ENCODE measurements around the gene OR56B1. TPM values are rescaled to one million over a fixed set of nuclear protein-coding genes. Genes with fewer than 3 reads are reported as not detected.

OR56B1 gene
- total RNA-seq, 1 donor from 2014 or later: not detected

- H3K36me3 Mint-ChIP-seq (ENCODE audit: low read depth): no peaks in the 10 kb centered on the region
- no peaks in the 10 kb centered on the region for H3K4me1 Mint-ChIP-seq (ENCODE audit: low read depth)
- TF ChIP-seq CTCF (IDR thresholded peaks at IDR 0.05): no peak
- H3K27ac Mint-ChIP-seq (ENCODE audit: unreplicated experiment): no peak within 1 kb of the TSS
- H3K9me3 Mint-ChIP-seq (ENCODE audit: low read depth): no peaks in the 10 kb centered on the region
- no peak for DNase-seq (ENCODE audit: low spot score)
- H3K27me3 Mint-ChIP-seq (ENCODE audit: low read depth): peaks cover 46% of the 10 kb centered on the region
- H3K4me3 Mint-ChIP-seq (ENCODE audit: unreplicated experiment): no peak within 1 kb of the TSS
These were observed 17.7 kb downstream of the OR56B1 start, which contains the start of gene OR52N4 for GRCh38 chr11:5753943-5754342. Gene OR52N4, plus strand, starts transcription at chr11:5754243. Its CDS starts 498 bp downstream, at chr11:5754741.

DNA sequence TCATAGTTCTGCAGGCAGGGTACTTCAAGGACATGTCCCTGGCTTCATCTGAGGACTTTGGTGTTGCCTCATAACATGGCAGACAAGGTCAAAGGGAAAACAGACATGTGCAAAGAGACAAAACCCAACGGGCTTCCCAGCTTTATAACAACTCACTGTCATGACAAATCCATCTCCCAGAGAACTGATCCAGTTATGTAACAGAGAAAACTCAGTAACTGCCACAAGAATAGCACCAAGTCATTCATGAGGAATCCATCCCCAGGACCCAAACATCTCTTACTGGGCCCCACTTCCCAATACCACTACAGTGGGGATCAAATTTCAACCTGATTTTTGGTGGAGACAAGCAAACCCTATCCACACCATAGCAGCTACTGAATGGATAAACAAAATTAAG is 30.8 kb downstream of the OR56B1 start:
- TF ChIP-seq CTCF (IDR thresholded peaks at IDR 0.05): no peak
- Mint-ChIP-seq H3K4me1 (ENCODE audit: low read depth) (no peaks in the 10 kb centered on the region), H3K27me3 (ENCODE audit: low read depth) (peaks cover 4% of the 10 kb centered on the region), H3K36me3 (ENCODE audit: low read depth) (no peaks in the 10 kb centered on the region), H3K4me3 (ENCODE audit: unreplicated experiment) (no peak overlapping the region), H3K9me3 (ENCODE audit: low read depth) (no peaks in the 10 kb centered on the region), H3K27ac (ENCODE audit: unreplicated experiment) (no peak overlapping the region)
- DNase-seq (ENCODE audit: low spot score): no peak

DNA sequence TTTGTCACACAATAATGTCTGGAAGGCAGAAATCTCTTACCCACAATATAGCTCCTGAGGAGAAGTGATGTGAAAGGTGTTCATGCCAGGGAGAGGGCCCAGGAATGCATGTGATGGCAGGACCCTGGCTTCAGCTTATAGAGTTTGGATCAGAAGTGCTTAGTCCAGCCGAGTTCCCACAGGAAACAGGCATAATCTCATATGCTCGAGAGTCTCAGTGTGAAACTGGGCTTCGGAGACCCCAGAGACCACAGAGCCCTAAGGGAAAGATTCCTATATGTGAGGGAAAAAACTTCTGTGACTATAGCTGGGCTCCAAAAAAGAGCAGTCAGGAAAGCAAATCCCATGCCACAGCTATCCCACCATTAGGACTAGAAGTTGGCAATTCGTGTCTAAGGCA is 47.0 kb downstream of the OR56B1 start, which contains the start of gene OR52N5:
OR52N5 (minus strand) TSS at position 101 of the 400 bp plus-strand sequence. CDS start 4,721 bp downstream, outside the sequence.
- Mint-ChIP-seq H3K9me3 (ENCODE audit: low read depth) (peaks cover 3% of the 10 kb centered on the region), H3K4me1 (ENCODE audit: low read depth) (no peaks in the 10 kb centered on the region), H3K27ac (ENCODE audit: unreplicated experiment) (no peak within 1 kb of the TSS), H3K27me3 (ENCODE audit: low read depth) (peaks cover 10% of the 10 kb centered on the region), H3K36me3 (ENCODE audit: low read depth) (no peaks in the 10 kb centered on the region), H3K4me3 (ENCODE audit: unreplicated experiment) (no peak within 1 kb of the TSS)
- DNase-seq (ENCODE audit: low spot score): no peak
- TF ChIP-seq CTCF (IDR thresholded peaks at IDR 0.05): no peak

Other genes starting within 250 kb of the OR56B1 start
- gene OR52D1, start 247.8 kb upstream of the OR56B1 start, total RNA-seq: not detected in 3 replicates
- gene UBQLN3, start 226.5 kb upstream of the OR56B1 start, total RNA-seq: 0.13 to 0.31 TPM in 2 of 3 replicates, not detected in the other
- gene UBQLNL, start 219.7 kb upstream of the OR56B1 start, total RNA-seq: 0.22 to 0.41 TPM (median 0.23 TPM) in 3 replicates
- 0.39 TPM in 1 of 3 replicates, not detected in the others for gene OR52H1, start 187.9 kb upstream of the OR56B1 start, total RNA-seq
- gene OR52B6, start 155.6 kb upstream of the OR56B1 start, total RNA-seq: not detected in 3 replicates
- 1.5 to 2.3 TPM (median 2.1 TPM) in 3 replicates for gene TRIM6, start 139.8 kb upstream of the OR56B1 start, total RNA-seq
- 1.6 to 4.0 TPM (median 2.1 TPM) in 3 replicates for gene TRIM34, start 111.4 kb upstream of the OR56B1 start, total RNA-seq
- gene TRIM5, start 51.4 kb upstream of the OR56B1 start, total RNA-seq: 31.0 to 36.2 TPM (median 34.1 TPM) in 3 replicates
- gene TRIM22, start 46.7 kb upstream of the OR56B1 start, total RNA-seq: 85.9 to 108 TPM (median 94.7 TPM) in 3 replicates
- gene OR52N4, start 17.8 kb downstream of the OR56B1 start, total RNA-seq: not detected in 3 replicates
- not detected in 3 replicates for gene OR52N5, start 46.9 kb downstream of the OR56B1 start, total RNA-seq
- gene OR52N1, start 54.8 kb downstream of the OR56B1 start, total RNA-seq: not detected in 3 replicates
- not detected in 3 replicates for gene OR52N2, start 72.5 kb downstream of the OR56B1 start, total RNA-seq
- not detected in 3 replicates for gene OR52E6, start 105.4 kb downstream of the OR56B1 start, total RNA-seq
- gene OR52E8, start 121.2 kb downstream of the OR56B1 start, total RNA-seq: not detected in 3 replicates
- not detected in 3 replicates for gene OR52E4, start 144.2 kb downstream of the OR56B1 start, total RNA-seq
- gene OR52E5, start 156.8 kb downstream of the OR56B1 start, total RNA-seq: not detected in 3 replicates
- not detected in 3 replicates for gene OR56A3, start 205.8 kb downstream of the OR56B1 start, total RNA-seq
- not detected in 3 replicates for gene OR56A5, start 232.0 kb downstream of the OR56B1 start, total RNA-seq

Measured in chondrocyte (in vitro differentiated cells).